Measurements from ENCODE around the gene DLL4.

Gene DLL4

DNA sequence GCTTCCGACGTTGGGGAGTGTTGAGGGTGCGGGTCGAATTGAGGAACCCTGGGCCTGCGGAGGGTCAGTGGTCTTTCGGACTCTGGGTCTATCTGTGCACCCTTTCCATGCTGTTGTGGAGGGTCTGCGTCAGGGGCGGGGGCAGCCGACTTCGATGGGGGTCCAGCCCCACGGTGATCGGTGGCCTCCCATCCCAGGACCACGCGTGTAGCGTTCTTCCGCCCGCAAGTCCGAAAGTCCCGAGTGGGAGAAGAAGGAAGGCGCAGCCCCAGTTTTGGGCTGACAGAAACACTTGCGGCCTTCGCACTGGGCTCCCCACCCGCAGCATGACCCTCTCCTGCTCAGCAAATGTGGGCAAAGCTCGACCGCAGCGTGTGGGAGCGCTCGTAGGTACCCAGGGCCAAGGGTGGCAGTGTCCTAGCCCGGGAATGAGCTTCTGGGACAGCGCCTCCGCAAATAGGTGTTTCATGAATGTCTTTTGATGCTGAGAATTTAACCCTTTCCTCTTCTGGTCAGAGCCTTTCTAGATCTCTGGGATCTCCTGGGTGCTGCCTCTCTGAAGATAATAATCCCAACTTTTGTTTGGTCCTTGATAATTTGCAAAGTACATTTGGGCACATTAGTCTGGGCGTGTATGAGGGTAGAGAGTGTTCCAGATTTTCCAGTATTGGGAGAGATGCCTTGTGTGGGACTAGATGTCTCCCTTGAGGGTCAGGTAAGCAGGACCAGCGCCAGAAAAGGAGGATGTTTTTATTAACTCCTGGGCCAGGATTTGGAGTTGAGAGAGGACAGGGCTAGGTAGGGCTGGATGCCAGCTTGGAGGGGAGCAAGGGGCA lies 2.3 kb upstream of the DLL4 start:
- no peak for DNase-seq (ENCODE audit: low read depth)

DNA sequence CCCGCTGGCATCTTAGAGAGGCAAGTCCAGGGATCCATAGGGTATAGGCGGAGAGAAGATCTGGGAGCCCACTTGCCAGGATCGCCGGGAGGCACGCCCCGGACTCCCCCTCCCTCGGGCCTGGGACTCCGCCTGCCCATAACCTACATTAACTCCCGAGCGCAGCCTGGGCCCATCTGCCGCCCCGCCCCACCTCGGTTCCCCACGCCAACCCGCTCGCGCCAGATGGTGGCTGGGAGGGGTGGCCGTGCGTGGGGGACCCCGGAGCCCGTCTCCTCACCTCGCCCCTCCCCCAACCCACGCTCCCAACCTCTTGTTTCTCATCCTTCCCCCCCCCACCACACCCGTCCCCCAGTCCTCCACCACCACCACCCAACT lies 1.7 kb upstream of the DLL4 start:
- DNase-seq (ENCODE audit: low read depth): no peak

- no peak for DNase-seq (ENCODE audit: low read depth)
Observed at GRCh38 chr15:40927873-40928806, 1.0 kb upstream of the DLL4 start.

GRCh38 chr15:40929660-40930429 lies 705 bp downstream of the DLL4 start:
- no peak for DNase-seq (ENCODE audit: low read depth)

DNA sequence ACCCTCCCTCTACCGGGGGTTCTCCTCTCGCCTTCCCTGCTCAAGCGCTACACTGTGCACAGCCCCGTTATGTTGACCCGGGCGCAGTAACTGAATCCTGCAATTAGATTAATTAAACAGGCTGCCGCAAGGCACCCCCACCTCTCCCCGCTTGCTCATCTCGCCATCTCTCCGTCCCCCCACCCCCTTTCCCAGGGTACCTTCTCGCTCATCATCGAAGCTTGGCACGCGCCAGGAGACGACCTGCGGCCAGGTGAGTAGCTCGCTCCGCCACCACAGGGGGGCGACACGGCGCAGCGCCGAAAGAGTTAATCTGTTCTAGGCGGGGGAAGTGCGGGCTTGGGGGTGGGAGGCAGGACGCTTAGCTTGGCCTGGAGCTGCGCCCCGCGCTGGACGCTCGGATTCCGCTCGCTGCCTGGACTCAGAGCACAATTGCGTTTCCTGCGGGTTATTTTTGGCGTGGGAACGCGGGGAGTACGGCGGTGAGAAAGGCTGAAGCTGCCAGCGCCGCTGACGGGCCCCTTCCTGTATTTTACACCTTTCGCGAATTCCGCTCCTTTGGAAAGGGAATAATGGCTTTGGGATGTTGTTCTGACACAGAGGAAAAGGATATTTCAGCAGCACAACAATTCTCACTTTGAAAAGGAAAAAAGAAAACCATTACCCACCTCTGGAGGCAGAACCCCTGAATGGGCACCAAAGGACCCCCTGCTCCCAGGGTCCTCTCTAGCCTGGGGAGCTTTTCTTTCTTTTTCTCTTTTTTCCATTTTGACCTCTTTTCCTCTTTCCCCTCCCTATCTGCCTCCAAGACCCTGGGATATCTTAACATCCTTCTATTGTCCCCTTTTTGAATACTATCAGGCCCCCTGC lies 1.5 kb downstream of the DLL4 start:
- no peak for DNase-seq (ENCODE audit: low read depth)

- DNase-seq (ENCODE audit: low read depth): no peak
Observed at GRCh38 chr15:40931300-40932142, 2.4 kb downstream of the DLL4 start.

- no peak for DNase-seq (ENCODE audit: low read depth)
Observed at GRCh38 chr15:40932156-40932555, 3.0 kb downstream of the DLL4 start.

GRCh38 chr15:40932649-40933516 lies 3.7 kb downstream of the DLL4 start:
- DNase-seq (ENCODE audit: low read depth): no peak

DNA sequence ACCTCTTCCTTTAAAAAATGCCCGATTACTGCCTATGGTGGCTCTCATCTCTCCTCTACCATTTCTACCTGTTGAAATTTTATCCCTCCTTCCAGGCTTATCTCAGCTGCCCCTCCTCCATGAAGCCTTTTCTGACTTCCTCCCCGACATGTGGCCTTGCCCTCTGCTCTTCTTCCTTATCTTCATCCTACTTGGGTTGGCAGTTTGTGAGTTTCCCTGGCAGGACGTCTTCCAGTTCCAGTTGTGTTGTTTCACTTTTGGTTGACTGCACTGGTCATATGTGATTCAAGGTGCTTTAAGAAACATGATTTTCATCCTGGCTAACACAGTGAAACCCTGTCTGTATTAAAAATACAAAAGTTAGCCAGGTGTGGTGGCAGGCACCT lies 4.4 kb downstream of the DLL4 start:
- DNase-seq (ENCODE audit: low read depth): no peak

DNA sequence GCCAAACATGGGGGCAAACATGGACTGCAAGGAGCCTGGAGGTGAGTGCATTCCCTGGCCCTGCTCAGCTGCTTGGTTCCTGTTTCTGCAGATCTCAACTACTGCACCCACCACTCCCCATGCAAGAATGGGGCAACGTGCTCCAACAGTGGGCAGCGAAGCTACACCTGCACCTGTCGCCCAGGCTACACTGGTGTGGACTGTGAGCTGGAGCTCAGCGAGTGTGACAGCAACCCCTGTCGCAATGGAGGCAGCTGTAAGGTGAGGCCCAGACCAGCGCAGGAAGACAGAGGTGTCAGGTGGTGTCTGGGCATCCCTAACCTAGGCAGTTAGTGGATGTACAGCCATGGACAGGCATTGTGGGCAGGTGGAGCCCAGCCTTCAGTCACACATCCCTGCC lies 5.3 kb downstream of the DLL4 start:
- no peak for DNase-seq (ENCODE audit: low read depth)

- no peak for DNase-seq (ENCODE audit: low read depth)
Observed at GRCh38 chr15:40936234-40936708, 7.1 kb downstream of the DLL4 start.

DNA sequence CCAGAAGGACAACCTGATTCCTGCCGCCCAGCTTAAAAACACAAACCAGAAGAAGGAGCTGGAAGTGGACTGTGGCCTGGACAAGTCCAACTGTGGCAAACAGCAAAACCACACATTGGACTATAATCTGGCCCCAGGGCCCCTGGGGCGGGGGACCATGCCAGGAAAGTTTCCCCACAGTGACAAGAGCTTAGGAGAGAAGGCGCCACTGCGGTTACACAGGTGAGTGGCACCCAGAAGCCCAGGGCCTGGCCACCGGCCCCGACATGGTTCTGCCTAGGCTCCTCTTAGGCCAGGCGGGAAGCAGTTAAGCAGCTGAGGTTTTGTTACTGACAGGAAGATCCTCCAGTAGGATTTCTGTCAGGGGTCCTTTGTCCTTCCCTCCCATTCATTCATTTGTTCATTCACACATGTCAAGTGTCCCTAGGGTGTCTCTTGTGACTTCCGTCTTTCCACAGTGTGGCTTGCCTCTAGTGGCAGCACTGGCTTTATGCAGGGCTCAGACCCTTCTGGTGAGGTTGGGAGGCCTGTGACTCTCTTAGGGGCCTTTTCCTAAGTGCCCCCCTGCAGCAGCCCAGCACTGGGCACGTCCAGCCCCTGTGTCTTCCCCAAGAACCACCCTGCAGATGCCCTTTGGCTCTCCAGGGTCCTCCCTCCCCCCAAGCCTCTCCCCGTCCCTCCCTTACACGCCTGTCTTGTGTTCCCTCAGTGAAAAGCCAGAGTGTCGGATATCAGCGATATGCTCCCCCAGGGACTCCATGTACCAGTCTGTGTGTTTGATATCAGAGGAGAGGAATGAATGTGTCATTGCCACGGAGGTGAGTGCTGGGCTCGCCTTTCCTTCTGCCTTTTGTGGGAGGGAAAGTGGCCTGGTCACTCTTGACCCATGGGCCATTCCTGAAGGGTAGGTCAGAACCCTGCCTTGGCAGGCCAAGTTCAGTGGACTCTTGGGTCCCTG lies 7.8 kb downstream of the DLL4 start:
- no peak for DNase-seq (ENCODE audit: low read depth)

GRCh38 chr15:40937762-40938535 lies 8.8 kb downstream of the DLL4 start:
- DNase-seq (ENCODE audit: low read depth): no peak

- no peak for DNase-seq (ENCODE audit: low read depth)
Observed at GRCh38 chr15:40938536-40938870, 9.4 kb downstream of the DLL4 start.

DNA sequence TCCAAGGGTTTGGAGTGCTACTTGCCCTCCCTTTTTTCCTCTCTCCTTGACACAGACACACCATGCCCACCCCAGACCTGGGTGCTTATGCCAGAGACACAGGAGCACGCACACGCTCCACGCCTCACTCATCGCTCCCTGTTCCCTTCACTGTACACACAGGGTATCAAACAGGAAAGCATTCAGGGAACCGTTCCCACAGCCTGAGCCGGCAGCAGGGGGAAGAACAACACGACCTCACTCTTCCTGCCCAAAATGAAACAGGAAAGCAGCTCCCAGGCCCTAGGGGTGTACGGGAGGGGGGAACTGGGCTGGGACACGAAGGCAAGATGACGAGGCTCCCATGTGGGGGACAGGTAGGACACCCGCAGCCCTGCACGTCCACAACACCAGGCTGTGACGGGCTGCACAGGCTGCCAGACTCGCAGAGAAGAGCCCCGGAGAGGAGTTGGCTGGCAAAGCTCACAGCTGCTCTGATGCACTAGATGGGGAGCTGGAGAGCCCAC lies 11.2 kb downstream of the DLL4 start:
- no peak for DNase-seq (ENCODE audit: low read depth)

DNA sequence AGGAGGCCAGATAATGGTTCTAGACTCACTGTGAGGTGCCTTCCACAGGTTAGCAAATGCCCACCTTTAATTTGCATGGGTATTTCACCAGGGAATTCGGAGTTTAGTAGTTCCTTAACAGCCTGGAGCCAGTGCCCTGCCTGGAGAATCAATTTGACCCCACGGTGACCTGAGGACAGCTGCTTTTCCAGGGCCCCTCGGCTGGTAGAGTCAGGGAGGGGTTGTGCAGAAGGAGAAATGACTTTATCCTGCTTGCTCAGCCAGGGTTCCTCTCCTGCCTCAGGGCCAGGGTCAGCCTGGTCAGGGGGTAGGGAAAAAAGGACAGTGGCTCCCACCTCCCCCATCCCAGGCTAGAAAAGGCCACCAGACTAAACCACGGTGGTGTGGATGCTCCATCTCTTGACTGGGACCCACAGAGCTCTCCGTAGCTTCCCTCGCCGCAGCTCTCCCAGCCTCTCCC lies 12.0 kb downstream of the DLL4 start:
- no peak for DNase-seq (ENCODE audit: low read depth)

Measured in activated T-helper 9 cell treated with anti-CD3 and anti-CD28 coated beads, Interleukin-2, amount 50 U/mL, for 16 hours (primary cell).